SIG-M5 (cell line): ENCODE data around the gene PDE4D.

Experiments
- DNase-seq: peaks from one replicate; lab custom pipeline; 2025; lab: John Stamatoyannopoulos, UW

The PDE4D gene

DNA sequence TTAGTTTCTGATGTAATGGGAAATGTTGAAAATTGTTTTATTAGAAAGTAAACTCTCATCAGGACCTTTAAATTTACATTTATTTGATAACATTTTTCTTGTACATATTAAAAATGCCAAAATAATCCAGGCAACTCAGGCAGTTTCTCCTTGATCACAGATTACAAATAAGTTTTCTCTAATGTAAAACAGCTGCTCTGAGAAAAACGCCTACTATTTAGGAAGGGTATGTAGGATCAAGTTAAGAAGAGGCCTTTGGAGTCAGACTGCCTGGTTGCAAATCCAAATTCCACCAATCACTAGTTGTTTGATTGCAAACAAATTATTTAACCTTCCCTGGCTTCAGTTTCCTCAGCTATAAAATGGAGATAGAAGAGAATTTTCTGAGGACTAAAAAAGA, 610.8 kb downstream of the PDE4D start:
- no peak for DNase-seq

DNA sequence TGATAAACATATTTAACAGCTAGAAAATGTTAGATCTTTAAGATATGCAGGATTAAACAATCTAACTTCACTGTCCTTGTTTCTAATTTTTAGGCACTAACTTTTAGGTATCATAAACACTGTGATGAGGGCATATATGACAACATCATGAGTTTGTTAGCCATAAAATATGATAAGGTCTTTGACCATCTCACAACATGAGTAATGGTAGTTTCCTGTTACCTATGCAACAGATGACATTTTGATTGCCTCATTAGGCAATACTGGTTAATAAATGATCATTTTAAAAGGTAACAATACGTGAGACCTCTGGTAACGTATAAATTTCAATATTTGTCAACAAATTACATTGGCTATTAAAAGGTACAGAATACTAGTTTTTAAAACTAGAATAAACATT, 613.5 kb downstream of the PDE4D start:
- no peak for DNase-seq

GRCh38 chr5:59276917-59277372, 616.6 kb downstream of the PDE4D start:
- no peak for DNase-seq

DNA sequence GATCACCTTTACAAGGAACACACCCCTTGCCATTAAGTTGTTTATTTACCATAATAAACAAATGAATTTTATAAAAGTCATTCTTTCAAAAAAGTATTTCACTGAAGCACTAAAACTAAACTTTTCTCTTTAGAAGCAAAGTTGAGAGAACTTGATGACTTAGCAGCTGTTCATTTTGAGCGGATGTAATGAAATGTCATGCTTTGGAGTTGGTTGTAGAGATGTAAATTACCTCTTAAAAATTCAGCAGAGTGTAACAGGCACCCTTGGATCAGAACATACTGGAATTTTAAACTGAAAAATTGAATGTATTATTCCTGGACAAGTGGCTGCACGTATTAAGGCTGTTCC, 617.2 kb downstream of the PDE4D start:
- no peak for DNase-seq

DNA sequence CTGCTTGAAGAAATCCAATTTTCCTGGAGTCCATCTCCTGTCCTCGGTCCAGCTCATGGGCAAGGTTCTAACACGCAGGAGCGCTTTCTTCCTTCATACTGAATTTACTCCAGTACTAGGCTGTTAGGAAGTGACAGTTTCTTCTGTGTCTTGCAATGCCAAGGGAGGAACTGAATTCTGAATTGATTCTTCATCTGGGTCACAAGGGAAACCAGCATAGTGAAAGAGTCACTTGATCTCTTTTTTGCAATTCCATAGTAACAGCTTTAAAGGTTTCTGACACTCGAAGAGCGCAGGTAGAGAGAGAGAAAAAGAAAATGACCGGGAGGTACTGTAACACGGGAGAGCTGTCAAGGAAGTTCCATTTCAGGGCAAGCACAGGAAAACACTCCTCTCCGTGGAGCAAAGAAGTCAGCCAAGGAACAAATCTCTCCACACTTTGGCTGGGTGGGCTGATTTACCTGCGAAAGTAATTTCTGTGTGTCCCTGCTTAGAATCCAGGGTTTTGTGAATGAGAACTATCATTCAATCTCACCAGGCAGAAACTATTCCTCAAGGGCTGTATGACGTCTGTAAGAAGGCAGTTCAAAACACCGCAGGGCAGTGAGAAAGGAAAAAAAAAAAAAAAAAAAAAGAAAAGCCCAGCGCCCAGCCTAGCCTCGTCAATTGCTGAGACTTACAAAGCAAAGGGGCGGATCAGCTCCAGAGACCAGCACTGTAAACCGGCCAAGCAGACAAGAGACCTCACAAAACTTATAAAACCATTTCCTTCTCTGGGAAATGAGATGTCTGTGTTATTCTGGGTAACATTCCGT, 617.8 kb downstream of the PDE4D start:
- no peak for DNase-seq

GRCh38 chr5:59275170-59275509, 618.4 kb downstream of the PDE4D start:
- DNase-seq = no peak

DNA sequence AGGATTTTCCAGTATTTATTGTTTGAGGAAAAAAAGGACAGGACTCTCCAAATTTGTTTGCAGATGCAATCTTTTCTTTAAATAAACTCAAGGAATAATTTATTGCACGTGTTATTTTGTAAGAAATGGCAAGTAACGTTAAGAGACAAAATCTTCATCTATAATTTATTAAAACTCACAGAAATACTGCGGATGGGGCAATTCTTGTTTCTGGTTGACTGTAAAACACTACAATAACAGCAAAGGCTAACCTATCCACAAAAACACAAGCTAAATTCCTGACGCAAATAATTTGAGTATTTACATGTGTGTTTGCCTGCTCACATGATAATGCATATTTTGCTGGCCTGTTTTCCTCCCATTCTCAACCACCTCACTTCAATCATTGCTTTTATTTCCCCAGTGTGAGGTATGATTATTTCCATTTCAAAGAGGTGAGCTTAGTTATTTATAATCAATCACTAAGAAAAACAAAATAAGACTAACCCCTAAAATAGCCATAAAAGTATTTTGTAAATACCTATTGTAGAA, 619.4 kb downstream of the PDE4D start:
- no peak for DNase-seq

- no peak for DNase-seq
Observed at GRCh38 chr5:59272809-59273427, 620.6 kb downstream of the PDE4D start.

GRCh38 chr5:59268756-59269415, 624.6 kb downstream of the PDE4D start:
- no peak for DNase-seq

GRCh38 chr5:59267033-59267432, 626.5 kb downstream of the PDE4D start:
- no peak for DNase-seq

DNA sequence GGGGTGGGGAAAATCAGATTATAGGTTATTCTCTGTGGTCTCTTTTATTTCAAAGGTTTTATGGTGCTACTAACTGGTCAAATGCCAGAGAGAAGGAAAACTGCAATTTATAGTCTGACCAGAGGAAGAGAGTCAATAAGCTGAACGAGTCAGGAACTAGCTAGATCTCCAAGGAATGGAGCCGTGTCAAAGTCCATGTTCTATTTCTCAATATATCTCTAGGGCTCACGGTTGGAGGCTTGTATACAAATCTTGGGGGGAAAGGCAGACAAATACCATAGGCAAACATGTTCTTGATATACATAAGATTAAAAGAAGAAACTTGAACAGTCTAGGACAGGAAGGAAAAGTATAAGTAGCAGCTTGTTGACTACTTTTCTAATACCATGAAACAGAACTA, 627.1 kb downstream of the PDE4D start:
- no peak for DNase-seq

DNA sequence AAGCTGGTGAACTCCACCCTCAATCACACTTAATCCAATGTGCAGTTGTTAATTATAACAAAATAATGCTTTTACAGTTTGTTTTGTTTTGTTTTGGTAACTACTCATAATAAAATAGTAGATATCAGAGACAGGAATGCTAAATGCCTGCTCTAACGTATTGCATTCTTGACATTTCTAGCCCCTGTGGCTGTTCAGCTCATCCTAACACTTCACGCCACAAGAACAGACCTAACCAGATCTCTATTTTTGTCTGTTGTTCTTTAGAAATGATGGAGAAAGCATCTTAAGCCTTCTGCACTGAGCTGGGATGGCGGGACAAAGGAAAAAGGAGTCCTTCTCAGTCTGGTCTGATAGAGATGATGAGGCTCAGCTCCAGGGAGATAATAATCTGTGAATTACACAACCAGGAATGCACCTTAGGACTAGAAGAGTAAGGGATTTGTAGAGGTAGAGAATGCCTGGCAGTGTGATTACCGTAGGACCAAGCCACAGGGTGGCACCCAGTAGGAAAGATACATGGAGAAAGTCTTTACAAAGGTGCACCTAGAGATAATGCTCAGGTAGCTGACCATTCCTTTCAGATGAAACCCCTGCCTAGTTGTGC, 628.8 kb downstream of the PDE4D start:
- no peak for DNase-seq

GRCh38 chr5:59264013-59264412, 629.5 kb downstream of the PDE4D start:
- no peak for DNase-seq

- DNase-seq = no peak
Observed at GRCh38 chr5:59261969-59262368, 631.6 kb downstream of the PDE4D start.

DNA sequence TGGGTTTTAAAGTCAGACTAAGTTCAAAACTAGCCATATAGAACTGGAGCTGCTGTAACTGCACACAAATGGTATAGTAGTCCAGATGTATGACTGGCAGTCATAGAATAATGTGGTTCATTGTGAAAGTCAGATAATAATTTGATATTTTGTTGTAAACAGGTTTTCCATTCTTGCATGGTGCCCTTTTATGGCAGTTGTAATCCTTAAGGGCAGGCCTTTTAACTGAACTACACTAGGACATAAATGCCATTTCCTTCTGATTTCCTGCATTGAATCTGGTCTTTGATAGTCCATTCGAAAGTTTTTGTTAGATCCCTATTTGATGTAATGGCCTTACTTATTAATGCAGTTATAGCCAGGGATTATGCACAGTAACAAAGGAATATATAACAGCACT, 632.6 kb downstream of the PDE4D start:
- DNase-seq = no peak

DNA sequence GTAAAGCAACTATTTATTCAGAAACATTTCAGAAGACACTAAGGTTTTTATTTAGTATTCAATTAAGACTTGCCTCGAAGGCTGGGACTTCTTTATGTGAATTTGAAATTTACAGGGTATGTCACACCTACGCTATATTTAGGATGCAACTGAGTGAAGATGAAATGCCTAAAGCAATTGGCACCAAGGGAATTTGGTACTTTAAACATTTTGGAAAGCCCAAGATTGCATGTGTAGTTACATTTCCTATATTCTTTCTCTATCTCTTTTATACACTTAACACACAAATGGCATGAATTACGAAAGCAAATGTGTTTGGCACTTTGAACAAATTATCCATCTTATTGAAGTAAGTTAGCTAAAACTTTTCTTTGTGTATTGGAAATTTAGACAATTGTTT, 633.3 kb downstream of the PDE4D start:
- no peak for DNase-seq

DNA sequence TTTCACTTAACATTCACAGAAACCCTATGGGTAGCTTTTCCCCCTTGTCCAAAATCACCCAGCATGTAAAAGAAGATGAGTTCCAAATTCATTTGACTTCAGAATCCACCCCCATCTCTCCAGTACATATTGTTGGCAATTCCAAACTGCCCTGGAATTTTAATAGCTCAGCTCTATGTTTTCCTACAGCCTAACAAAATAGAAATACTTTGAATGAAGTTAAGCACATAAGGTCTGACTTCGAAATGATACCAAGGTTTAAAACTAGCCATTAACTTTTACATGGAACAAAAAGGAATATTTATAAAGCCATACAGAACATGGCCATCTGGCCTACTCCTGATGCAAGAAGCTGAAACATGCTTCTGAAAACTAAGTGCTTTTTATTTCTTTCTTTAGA, 634.3 kb downstream of the PDE4D start:
- no peak for DNase-seq

DNA sequence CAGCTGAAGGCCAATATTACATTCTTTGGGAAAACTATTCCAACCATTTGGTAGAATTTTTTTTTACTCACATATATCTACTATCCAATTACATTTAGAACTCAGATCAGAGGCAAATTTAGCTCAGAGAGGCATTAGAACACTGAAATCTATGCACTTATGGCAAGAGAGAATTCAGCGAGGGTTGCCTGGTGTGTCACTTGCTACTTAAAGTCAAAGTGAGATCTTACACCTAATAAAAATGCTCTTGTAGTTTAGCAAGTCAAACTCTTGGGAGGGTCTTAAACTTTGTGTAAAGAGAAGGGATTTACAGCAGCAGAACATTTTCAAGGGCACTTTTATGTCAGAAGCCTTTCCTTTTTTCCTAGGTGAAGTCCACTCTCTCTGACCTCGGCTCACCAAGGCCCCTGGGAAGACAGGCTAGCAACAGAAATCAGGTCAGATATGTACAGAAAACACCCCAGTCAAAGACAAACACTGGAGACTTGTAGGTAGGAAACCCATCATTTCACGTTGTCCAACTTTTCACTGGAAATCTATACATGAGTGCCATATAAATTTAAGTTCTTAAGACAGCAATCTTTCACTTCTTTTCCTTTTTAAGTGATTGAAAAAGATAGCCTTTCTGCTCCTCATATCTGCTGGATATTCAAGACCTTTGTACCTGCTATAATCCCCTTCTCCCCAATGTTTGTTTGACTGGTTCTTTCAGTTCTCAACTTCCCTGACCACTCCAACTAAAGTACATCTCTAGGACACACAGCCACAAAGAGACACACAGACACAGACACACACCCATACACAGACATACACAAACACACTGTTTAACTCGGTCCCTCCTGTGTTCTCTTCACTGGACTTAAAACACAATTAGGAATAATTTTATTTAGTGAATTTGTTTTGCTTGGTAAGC, 635.8 kb downstream of the PDE4D start:
- no peak for DNase-seq

DNA sequence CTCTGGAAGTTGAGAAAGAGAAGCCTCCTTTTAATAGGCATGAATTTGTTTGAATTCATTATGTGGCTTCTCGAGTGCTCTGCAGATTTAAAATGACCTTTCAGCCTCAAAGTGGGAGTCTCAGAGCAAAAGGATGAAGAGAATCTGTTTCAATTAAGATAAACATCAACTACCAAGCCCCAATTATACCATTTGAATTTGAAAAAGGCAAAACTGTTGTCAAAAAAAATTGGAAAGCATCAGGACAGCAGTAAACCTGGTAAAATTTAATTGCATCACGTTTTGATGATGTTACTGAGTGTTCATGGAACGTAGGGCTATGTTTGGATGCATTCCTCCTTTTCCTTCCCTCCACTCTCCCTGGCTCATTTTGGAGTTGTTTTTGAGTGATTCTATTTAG, 637.2 kb downstream of the PDE4D start:
- no peak for DNase-seq

DNA sequence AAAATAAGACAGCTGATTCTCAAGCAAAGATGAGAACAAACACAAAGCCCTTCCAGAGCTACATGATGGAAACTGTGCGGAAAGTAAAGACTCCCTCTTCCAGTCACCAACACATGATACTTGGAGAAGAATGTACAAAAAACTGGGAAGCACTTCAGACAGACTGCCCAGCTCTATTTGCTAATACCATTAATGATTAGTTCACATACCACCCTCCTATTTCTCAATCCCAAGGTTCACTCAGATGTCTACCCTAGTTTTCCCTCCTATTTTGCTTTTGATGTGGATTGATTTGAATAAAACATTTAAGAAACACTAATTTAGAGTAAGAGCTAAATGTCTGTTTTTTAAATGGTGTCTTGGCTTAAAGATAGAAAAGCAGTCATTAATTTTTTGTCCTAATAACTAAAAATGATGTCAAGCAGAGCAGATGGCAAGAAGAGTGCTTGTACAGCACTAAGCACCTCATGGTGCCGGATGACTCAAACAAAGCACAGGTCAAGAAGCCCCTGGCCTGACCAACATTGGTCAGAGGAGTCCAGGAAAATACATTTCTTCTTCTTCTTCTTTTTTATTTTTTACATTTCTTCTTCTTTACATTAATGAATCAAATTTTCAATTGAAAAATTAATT, 639.4 kb downstream of the PDE4D start:
- no peak for DNase-seq

DNA sequence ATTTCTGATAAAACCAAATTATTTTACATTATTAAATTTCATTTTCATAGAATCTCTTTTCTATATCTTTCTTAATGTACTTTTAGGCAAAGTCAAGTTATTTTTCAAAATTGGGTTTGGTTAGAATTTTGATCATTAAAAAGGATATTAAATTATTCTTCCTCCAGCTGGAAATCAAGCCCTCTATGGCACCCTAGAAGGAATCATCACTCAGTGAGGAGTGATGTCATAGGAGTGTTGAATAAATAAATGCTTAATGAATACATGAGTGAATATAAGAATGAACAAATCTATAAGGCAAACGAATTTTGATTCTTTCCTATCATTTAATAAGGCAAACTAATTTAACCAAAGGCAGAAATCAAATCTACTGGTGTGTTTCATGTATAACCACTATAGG, 639.9 kb downstream of the PDE4D start:
- no peak for DNase-seq
